Ishikawa (cell line): Measurements from ENCODE around the gene NFE2L1.

Experiments used
- CEBPB ChIP-seq: IDR thresholded peaks from 2 replicates; pipeline ENCODE4 v1.6.1; 2012
- CREB1 ChIP-seq: IDR thresholded peaks from 2 replicates; pipeline ENCODE4 v1.6.1; 2012; ENCODE audit warnings: low read depth
- EGR1 ChIP-seq: IDR thresholded peaks from 2 replicates; pipeline ENCODE4 v1.6.1; 2012
- EP300 ChIP-seq: IDR thresholded peaks from 2 replicates; pipeline ENCODE4 v1.6.1; 2012; ENCODE audit warnings: borderline replicate concordance
- FOXM1 ChIP-seq: IDR thresholded peaks from 2 replicates; pipeline ENCODE4 v1.6.1; 2012; ENCODE audit warnings: low read depth, borderline replicate concordance
- NFIC ChIP-seq: IDR thresholded peaks from 2 replicates; pipeline ENCODE4 v1.6.1; 2012
- RAD21 ChIP-seq: IDR thresholded peaks from 2 replicates; pipeline ENCODE4 v1.6.1; 2012; ENCODE audit warnings: low read depth
- TAF1 ChIP-seq: IDR thresholded peaks from 2 replicates; pipeline ENCODE4 v1.6.1; 2012; ENCODE audit warnings: low read depth, mild to moderate bottlenecking
- TCF12 ChIP-seq: IDR thresholded peaks from 2 replicates; pipeline ENCODE4 v1.6.1; 2012; ENCODE audit warnings: low read depth
- TEAD4 ChIP-seq: IDR thresholded peaks from 2 replicates; pipeline ENCODE4 v1.6.1; 2012
- YY1 ChIP-seq: IDR thresholded peaks from 2 replicates; pipeline ENCODE4 v1.6.1; 2012; ENCODE audit warnings: low read depth
- ZBTB7A ChIP-seq: IDR thresholded peaks from 2 replicates; pipeline ENCODE4 v1.6.1; 2012; ENCODE audit warnings: low read depth
- TF ChIP-seq, protein P1 (sequence below): IDR thresholded peaks from 2 replicates; pipeline ENCODE4 v1.6.1; 2012
- TF ChIP-seq, protein P2 (sequence below): IDR thresholded peaks from 2 replicates; pipeline ENCODE4 v1.6.1; 2012; ENCODE audit warnings: low read depth, mild to moderate bottlenecking
- TF ChIP-seq, protein P3 (sequence below): IDR thresholded peaks from 2 replicates; pipeline ENCODE4 v1.6.1; 2012

Gene NFE2L1

DNA sequence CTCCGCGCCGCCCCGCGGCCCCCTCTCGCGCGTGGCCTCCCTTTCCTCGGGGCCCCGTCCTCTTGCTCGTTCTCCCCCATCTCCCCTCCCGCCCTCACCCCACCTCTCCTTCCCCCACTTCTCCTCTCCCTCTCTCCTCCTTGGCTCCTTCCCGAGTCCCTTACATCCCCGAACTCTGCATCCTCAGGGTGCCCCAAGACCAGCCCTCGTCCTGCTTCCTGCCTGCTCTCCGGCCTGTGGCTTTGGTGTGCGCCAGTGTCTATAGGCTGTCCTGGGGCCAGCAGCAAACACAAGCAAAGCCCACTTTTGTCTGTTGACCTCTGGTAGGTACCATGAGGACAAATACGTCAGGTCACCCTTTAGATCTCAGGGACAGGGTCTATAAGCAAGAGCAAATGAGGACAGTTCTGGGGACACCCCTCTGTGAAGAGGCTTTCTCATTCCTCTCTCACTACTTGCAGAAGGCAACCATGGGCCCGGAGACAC lies 10.3 kb upstream of the NFE2L1 start:
- TF ChIP-seq, protein P1, sequence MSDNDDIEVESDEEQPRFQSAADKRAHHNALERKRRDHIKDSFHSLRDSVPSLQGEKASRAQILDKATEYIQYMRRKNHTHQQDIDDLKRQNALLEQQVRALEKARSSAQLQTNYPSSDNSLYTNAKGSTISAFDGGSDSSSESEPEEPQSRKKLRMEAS, result no peak
- TF ChIP-seq, protein P2, sequence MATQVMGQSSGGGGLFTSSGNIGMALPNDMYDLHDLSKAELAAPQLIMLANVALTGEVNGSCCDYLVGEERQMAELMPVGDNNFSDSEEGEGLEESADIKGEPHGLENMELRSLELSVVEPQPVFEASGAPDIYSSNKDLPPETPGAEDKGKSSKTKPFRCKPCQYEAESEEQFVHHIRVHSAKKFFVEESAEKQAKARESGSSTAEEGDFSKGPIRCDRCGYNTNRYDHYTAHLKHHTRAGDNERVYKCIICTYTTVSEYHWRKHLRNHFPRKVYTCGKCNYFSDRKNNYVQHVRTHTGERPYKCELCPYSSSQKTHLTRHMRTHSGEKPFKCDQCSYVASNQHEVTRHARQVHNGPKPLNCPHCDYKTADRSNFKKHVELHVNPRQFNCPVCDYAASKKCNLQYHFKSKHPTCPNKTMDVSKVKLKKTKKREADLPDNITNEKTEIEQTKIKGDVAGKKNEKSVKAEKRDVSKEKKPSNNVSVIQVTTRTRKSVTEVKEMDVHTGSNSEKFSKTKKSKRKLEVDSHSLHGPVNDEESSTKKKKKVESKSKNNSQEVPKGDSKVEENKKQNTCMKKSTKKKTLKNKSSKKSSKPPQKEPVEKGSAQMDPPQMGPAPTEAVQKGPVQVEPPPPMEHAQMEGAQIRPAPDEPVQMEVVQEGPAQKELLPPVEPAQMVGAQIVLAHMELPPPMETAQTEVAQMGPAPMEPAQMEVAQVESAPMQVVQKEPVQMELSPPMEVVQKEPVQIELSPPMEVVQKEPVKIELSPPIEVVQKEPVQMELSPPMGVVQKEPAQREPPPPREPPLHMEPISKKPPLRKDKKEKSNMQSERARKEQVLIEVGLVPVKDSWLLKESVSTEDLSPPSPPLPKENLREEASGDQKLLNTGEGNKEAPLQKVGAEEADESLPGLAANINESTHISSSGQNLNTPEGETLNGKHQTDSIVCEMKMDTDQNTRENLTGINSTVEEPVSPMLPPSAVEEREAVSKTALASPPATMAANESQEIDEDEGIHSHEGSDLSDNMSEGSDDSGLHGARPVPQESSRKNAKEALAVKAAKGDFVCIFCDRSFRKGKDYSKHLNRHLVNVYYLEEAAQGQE, result no peak

GRCh38 chr17:48038687-48039086 lies 9.5 kb upstream of the NFE2L1 start:
- no peak for TF ChIP-seq RAD21
- TF ChIP-seq, protein P2, result no peak
- TF ChIP-seq TCF12, result no peak
- TF ChIP-seq TEAD4, result no peak
- no peak for TF ChIP-seq EGR1
- no peak for TF ChIP-seq FOXM1
- TF ChIP-seq CREB1, result no peak
- TF ChIP-seq ZBTB7A, result no peak

- TF ChIP-seq ZBTB7A (no peak), YY1 (no peak), NFIC (no peak), TAF1 (no peak)
- TF ChIP-seq, protein P2, result no peak
- TF ChIP-seq, protein P3, sequence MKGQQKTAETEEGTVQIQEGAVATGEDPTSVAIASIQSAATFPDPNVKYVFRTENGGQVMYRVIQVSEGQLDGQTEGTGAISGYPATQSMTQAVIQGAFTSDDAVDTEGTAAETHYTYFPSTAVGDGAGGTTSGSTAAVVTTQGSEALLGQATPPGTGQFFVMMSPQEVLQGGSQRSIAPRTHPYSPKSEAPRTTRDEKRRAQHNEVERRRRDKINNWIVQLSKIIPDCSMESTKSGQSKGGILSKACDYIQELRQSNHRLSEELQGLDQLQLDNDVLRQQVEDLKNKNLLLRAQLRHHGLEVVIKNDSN, result no peak
These were observed 5.0 kb upstream of the NFE2L1 start for GRCh38 chr17:48043176-48043575.

GRCh38 chr17:48044851-48045250 lies 3.3 kb upstream of the NFE2L1 start:
- no peak for TF ChIP-seq TCF12
- no peak for TF ChIP-seq TEAD4
- no peak for TF ChIP-seq TAF1
- no peak for TF ChIP-seq EGR1
- TF ChIP-seq FOXM1, result no peak
- TF ChIP-seq RAD21, result no peak
- no peak for TF ChIP-seq CREB1

GRCh38 chr17:48045316-48046001 lies 2.7 kb upstream of the NFE2L1 start:
- TF ChIP-seq TCF12, result no peak
- TF ChIP-seq, protein P1, result no peak
- no peak for TF ChIP-seq RAD21
- no peak for TF ChIP-seq YY1
- TF ChIP-seq, protein P3, result no peak
- TF ChIP-seq CREB1, result no peak
- TF ChIP-seq NFIC, result no peak
- TF ChIP-seq, protein P2, result no peak
- no peak for TF ChIP-seq TAF1
- TF ChIP-seq CEBPB, result no peak
- TF ChIP-seq EP300, result no peak
- TF ChIP-seq FOXM1, result no peak
- no peak for TF ChIP-seq EGR1
- TF ChIP-seq ZBTB7A, result no peak
- no peak for TF ChIP-seq TEAD4
